Neutrophil (primary cell): ENCODE data around the gene AZI2.

Experiments used
- H3K27ac ChIP-seq: fragments of 200-600 bp; sonication (generic); 2 replicates; pipeline ENCODE4 v1.5.1; 2016; ENCODE audit warnings: mild to moderate bottlenecking, moderate library complexity
- H3K27me3 ChIP-seq: fragments of 200-600 bp; sonication (generic); 2 replicates; pipeline ENCODE4 v1.6.0; 2016; ENCODE audit warnings: mild to moderate bottlenecking
- H3K36me3 ChIP-seq: fragments of 200-600 bp; sonication (generic); 2 replicates; pipeline ENCODE4 v1.5.1; 2017
- H3K4me1 ChIP-seq, 2 experiments: fragments of 200-600 bp in 1 of 2; sonication (generic) in 1 of 2; 1 replicate in 1 of 2; 2 replicates in 1 of 2; pipeline versions ENCODE4 v1.5.1 to v1.6.1; 2013 to 2016; ENCODE audit warnings: low read depth in 1 of 2, low read length in 1 of 2, mild to moderate bottlenecking in 1 of 2, moderate library complexity in 1 of 2; ENCODE audit not compliant: control insufficient read depth in 1 of 2, insufficient read depth in 1 of 2
- H3K4me3 ChIP-seq, 2 experiments: fragments of 200-600 bp in 1 of 2; sonication (generic) in 1 of 2; 1 replicate in 1 of 2; 2 replicates in 1 of 2; pipeline ENCODE4 v1.5.1; 2013 to 2016; ENCODE audit warnings: low read depth in 1 of 2, low read length in 1 of 2, mild to moderate bottlenecking in 1 of 2, moderate library complexity in 1 of 2
- H3K9me3 ChIP-seq: fragments of 200-600 bp; sonication (generic); 2 replicates; pipeline ENCODE4 v1.5.1; 2016
- TF ChIP-seq, protein P1 (sequence below): fragments of 200-600 bp; sonication (generic); IDR thresholded peaks from 2 replicates; pipeline ENCODE4 v1.5.1; 2016; ENCODE audit warnings: antibody characterized with exemption

AZI2 gene, protein sequence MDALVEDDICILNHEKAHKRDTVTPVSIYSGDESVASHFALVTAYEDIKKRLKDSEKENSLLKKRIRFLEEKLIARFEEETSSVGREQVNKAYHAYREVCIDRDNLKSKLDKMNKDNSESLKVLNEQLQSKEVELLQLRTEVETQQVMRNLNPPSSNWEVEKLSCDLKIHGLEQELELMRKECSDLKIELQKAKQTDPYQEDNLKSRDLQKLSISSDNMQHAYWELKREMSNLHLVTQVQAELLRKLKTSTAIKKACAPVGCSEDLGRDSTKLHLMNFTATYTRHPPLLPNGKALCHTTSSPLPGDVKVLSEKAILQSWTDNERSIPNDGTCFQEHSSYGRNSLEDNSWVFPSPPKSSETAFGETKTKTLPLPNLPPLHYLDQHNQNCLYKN

DNA sequence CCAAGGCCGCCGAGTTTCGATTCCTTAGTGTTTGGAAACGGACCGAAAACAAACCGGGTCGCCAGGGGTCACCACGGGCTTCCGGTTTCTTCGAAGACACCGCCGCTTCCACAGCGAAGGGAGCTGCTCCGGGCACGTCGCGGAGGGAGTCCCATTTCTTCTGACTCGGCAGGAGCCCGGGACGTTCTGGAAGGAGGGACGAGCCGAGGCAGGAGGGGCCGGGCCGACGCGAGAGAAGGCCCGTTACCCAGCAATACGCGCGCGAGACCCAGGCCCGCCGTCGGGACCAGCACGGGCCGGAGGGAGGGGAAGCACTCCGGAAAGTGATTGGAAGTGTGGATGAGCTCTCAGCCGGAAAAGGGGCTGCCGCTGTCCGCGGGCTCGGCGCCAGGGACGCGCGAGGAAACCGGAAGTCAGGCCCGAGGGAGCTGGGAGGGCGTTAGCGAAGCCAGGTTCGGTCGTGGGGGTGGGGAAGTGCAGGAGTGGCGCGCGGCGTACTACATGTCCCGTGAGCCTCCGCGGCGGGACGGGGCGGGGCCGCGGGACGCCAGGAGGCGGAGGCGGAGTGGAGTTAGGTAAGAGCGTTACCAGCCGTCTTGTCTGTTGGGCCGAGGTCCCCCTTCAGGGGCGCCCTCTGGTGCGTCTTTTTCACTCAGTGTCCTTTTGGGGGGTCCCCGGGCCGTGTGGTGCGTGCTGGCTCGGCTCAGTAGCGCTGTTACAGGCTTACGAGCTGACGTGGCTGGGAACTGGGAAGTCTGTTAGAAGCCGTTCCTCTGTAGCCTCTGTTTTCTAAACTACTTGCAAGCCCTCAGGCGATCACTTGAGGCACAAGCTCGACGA, at the start of gene AZI2, which contains the start of gene ZCWPW2:
Gene AZI2 (minus strand): TSS at position 196 of the 840 bp plus-strand sequence. CDS start 8,207 bp downstream, outside the sequence.
Gene ZCWPW2 (plus strand): TSS at position 93 of the 840 bp plus-strand sequence. CDS start 64,348 bp downstream, outside the sequence.
- TF ChIP-seq, protein P1, sequence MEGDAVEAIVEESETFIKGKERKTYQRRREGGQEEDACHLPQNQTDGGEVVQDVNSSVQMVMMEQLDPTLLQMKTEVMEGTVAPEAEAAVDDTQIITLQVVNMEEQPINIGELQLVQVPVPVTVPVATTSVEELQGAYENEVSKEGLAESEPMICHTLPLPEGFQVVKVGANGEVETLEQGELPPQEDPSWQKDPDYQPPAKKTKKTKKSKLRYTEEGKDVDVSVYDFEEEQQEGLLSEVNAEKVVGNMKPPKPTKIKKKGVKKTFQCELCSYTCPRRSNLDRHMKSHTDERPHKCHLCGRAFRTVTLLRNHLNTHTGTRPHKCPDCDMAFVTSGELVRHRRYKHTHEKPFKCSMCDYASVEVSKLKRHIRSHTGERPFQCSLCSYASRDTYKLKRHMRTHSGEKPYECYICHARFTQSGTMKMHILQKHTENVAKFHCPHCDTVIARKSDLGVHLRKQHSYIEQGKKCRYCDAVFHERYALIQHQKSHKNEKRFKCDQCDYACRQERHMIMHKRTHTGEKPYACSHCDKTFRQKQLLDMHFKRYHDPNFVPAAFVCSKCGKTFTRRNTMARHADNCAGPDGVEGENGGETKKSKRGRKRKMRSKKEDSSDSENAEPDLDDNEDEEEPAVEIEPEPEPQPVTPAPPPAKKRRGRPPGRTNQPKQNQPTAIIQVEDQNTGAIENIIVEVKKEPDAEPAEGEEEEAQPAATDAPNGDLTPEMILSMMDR, result peak; percentile 37

DNA sequence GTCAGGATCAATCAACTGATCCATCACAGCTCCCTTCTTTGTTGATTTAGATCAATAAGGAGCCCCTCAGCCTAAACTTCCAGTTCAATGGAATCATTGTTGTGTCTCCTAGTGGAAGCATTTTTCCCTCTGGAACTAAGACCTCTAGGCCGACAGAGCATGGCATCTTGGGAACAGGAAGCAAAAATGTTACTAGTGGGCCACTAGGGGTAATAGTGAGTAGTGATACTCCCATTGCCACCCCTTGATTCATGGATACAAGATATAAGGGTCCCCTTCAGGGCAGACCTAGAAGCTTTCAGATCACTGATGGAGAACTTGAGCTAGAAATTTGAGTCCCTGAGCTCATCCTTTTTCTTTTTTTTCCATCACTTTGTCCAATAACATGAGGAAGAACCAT, 40.4 kb upstream of the AZI2 start:
- Histone ChIP-seq H3K9me3 (peaks cover 17% of the 10 kb centered on the region), H3K4me3 (no peak overlapping the region), H3K4me1 (no peaks in the 10 kb centered on the region), H3K27me3 (no peaks in the 10 kb centered on the region), H3K36me3 (no peaks in the 10 kb centered on the region), H3K27ac (no peak overlapping the region)
- TF ChIP-seq, protein P1, result no peak

More for the DNA sequence above, at the start of gene AZI2, which contains the start of gene ZCWPW2:
- Histone ChIP-seq H3K4me3 (peak within 1 kb of the TSS; percentile 88 to 94), H3K36me3 (no peaks in the 10 kb centered on the region), H3K4me1 (peaks cover 39 to 53% of the 10 kb centered on the region in 2 experiments), H3K27ac (peak within 1 kb of the TSS; percentile 93), H3K9me3 (no peaks in the 10 kb centered on the region), H3K27me3 (no peaks in the 10 kb centered on the region)

- Histone ChIP-seq H3K9me3 (peaks cover 17% of the 10 kb centered on the region), H3K4me3 (no peak overlapping the region), H3K4me1 (no peaks in the 10 kb centered on the region), H3K27ac (no peak overlapping the region), H3K36me3 (no peaks in the 10 kb centered on the region), H3K27me3 (no peaks in the 10 kb centered on the region)
- TF ChIP-seq, protein P1, result no peak
These were observed 37.4 kb upstream of the AZI2 start for GRCh38 chr3:28386049-28386448.

GRCh38 chr3:28376424-28376823, 27.8 kb upstream of the AZI2 start:
- Histone ChIP-seq H3K27me3 (no peaks in the 10 kb centered on the region), H3K36me3 (no peaks in the 10 kb centered on the region), H3K27ac (no peak overlapping the region), H3K9me3 (no peaks in the 10 kb centered on the region), H3K4me3 (no peak overlapping the region), H3K4me1 (no peaks in the 10 kb centered on the region)
- TF ChIP-seq, protein P1, result no peak

GRCh38 chr3:28349469-28350000, 911 bp upstream of the AZI2 start:
- TF ChIP-seq, protein P1, result no peak
- H3K36me3 ChIP-seq, result no peaks in the 10 kb centered on the region
- H3K4me3 ChIP-seq, result peak overlapping the region; percentile 88 to 94
- no peaks in the 10 kb centered on the region for H3K9me3 ChIP-seq
- no peaks in the 10 kb centered on the region for H3K27me3 ChIP-seq
- peaks cover 39 to 47% of the 10 kb centered on the region in 2 experiments for H3K4me1 ChIP-seq
- H3K27ac ChIP-seq, result peak overlapping the region; percentile 93
